Measurements from ENCODE around the gene CKB.
A peak's percentile ranks its signal among the peaks of the same experiment; 100 is the strongest.

CKB gene

DNA sequence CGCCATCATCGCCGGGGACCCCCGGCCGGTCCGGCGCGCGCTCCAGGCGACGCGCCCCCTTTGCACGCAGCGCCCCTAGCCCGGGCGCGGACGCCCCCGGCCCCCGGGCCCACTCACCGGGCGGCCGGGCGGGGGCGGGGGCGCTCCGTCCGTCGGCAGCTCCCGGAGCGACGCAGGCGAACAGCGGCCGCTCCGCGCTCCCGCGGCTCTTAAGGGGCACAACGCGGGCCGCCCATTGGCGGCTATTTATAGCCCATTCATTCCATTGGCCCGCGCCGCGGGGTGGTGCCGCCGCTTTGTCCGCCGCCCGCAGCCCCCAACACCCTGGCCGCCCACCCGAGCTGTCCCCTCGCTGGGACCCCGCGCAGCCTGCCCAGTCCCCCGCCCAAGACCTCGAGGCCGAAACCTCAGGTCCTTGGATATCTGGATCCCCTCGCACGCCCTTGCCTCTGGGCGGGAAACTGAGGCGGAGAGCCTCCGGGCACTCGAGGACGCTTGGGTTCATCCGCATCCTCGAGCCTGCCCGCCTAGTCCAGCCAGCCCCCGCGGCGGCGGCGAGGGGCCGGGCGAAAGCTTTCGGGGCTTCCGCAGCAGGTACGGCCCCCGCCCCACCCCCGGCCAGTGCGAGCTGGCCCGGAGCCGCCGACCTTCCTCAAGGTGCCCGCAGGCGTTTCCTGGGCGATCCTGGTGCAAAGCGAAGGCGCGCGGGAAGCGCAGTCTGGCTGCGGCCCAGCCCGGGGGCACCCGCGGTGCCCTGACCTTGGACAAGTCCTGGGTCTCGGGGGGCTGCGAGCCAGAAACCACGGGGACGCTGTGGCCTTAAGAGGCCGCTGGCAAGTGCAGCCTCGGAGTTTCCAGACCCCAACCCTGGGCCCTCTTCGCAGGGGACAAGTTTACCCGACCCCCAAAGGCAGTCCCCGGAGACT, at the start of gene CKB:
TSS of gene CKB (minus strand) at position 182 of the 926 bp plus-strand sequence. CDS start 337 bp downstream, outside the sequence.
- peaks cover 23% of the 10 kb centered on the region for H3K36me3 ChIP-seq (ENCODE audit: insufficient read depth, low read length)
- H3K9me3 ChIP-seq (ENCODE audit: low read length): no peaks in the 10 kb centered on the region
- peaks cover 53% of the 10 kb centered on the region for H3K4me1 ChIP-seq (ENCODE audit: insufficient read depth, low read length)
- H3K27me3 ChIP-seq (ENCODE audit: insufficient read depth, low read length): no peaks in the 10 kb centered on the region
- H2AFZ ChIP-seq (ENCODE audit: low read depth, low read length): peak within 1 kb of the TSS; percentile 78
- H3K4me3 ChIP-seq (ENCODE audit: low read length): peak within 1 kb of the TSS; percentile 84

DNA sequence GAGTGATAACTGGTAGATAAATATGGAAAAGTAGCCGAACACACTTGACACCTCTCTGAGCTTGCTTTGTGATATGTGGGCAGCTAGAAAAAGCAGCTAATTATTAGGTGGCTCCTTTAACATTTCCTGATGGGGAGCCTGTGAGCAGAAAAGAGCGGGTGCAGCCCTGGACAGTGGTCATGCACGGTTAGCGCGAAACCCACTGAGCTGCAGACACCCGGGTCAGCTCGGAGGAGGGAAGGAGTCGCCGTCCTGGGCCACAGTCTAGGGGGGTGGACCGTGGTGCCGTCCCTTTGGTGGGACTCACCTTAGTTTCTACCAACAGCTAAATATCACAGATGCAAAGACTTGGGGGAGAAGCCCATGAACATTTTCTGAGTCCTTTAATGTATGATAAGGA, 46.8 kb upstream of the CKB start:
- H3K36me3 ChIP-seq (ENCODE audit: insufficient read depth, low read length): peaks cover 18% of the 10 kb centered on the region
- no peak overlapping the region for H3K4me3 ChIP-seq (ENCODE audit: low read length)
- H3K27me3 ChIP-seq (ENCODE audit: insufficient read depth, low read length): no peaks in the 10 kb centered on the region
- no peaks in the 10 kb centered on the region for H3K9me3 ChIP-seq (ENCODE audit: low read length)
- no peak overlapping the region for H2AFZ ChIP-seq (ENCODE audit: low read depth, low read length)
- peaks cover 18% of the 10 kb centered on the region for H3K4me1 ChIP-seq (ENCODE audit: insufficient read depth, low read length)

DNA sequence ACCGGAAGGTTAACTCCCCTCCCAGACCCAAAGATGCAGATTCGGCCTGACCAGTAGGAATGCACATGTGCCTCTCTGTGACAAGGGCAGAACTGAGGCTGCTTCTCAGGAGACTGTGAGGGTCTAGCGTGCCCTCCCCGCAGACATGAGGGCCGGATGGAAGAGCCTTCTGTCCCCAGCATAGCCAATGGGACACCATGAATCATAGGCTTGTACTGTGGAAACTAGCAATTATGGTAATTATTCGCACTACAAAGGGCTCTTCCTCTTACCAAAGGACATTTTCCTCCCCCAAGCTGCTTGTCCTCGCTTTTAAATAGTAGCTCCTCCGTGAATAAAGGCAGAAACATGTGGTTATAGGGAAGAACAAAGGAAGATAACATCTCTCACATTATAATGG, 46.3 kb upstream of the CKB start:
- no peaks in the 10 kb centered on the region for H3K27me3 ChIP-seq (ENCODE audit: insufficient read depth, low read length)
- H2AFZ ChIP-seq (ENCODE audit: low read depth, low read length): no peak overlapping the region
- H3K9me3 ChIP-seq (ENCODE audit: low read length): no peaks in the 10 kb centered on the region
- H3K36me3 ChIP-seq (ENCODE audit: insufficient read depth, low read length): peaks cover 14% of the 10 kb centered on the region
- peaks cover 18% of the 10 kb centered on the region for H3K4me1 ChIP-seq (ENCODE audit: insufficient read depth, low read length)
- no peak overlapping the region for H3K4me3 ChIP-seq (ENCODE audit: low read length)

DNA sequence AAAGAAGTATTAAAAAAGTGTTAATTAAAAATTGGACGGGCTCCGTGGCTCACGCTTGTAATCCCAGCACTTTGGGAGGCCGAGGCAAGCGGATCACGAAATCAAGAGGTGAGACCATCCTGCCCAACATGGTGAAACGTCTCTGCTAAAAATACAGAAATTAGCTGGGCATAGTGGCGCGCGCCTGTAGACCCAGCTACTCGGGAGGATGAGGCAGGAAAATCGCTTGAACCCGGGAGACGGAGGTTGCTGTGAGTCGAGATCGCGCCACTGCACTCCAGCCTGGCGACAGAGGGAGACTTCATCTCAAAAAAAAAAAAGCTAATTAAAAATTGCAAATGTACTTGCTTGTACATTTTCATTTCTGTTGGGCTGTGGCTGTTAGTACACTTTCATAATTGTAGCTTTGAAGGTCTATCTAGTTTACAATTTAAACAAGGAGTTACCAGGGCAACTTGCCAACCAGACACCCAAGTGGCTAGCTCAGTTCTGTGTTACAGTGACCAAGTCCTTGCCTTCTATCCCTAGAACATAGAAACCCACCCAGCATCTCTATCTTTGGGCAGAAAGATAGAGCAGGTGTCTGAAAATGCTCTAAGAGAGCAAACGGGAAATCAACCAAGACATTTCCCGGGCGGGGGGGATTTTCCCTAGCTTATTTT, 41.3 kb upstream of the CKB start:
- H3K9me3 ChIP-seq (ENCODE audit: low read length): no peaks in the 10 kb centered on the region
- no peaks in the 10 kb centered on the region for H3K27me3 ChIP-seq (ENCODE audit: insufficient read depth, low read length)
- H2AFZ ChIP-seq (ENCODE audit: low read depth, low read length): no peak overlapping the region
- peaks cover 18% of the 10 kb centered on the region for H3K36me3 ChIP-seq (ENCODE audit: insufficient read depth, low read length)
- H3K4me1 ChIP-seq (ENCODE audit: insufficient read depth, low read length): peaks cover 26% of the 10 kb centered on the region
- peak overlapping the region; percentile 83 for H3K4me3 ChIP-seq (ENCODE audit: low read length)

DNA sequence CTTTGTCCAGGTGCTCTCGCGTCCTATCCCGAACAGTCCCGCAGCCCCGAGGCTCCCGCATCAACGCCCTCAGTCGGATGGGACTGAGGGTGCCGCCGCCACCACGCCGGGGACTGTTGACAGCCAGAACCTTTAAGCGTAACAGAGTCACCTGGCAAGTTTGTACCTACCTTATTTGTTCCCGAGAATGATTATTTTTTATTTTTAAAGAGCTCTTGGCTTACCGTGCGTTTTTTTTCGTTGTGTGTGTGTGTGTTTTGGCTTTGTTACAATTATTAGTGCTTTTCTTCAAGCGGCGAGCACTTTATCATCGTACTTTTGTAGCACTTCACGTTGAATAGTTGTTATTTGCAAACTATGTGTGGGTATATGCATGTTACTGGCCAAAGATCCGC, 40.6 kb upstream of the CKB start:
- peaks cover 26% of the 10 kb centered on the region for H3K4me1 ChIP-seq (ENCODE audit: insufficient read depth, low read length)
- peak overlapping the region; percentile 56 for H2AFZ ChIP-seq (ENCODE audit: low read depth, low read length)
- H3K27me3 ChIP-seq (ENCODE audit: insufficient read depth, low read length): no peaks in the 10 kb centered on the region
- peaks cover 24% of the 10 kb centered on the region for H3K36me3 ChIP-seq (ENCODE audit: insufficient read depth, low read length)
- H3K4me3 ChIP-seq (ENCODE audit: low read length): peak overlapping the region; percentile 83
- H3K9me3 ChIP-seq (ENCODE audit: low read length): no peaks in the 10 kb centered on the region

DNA sequence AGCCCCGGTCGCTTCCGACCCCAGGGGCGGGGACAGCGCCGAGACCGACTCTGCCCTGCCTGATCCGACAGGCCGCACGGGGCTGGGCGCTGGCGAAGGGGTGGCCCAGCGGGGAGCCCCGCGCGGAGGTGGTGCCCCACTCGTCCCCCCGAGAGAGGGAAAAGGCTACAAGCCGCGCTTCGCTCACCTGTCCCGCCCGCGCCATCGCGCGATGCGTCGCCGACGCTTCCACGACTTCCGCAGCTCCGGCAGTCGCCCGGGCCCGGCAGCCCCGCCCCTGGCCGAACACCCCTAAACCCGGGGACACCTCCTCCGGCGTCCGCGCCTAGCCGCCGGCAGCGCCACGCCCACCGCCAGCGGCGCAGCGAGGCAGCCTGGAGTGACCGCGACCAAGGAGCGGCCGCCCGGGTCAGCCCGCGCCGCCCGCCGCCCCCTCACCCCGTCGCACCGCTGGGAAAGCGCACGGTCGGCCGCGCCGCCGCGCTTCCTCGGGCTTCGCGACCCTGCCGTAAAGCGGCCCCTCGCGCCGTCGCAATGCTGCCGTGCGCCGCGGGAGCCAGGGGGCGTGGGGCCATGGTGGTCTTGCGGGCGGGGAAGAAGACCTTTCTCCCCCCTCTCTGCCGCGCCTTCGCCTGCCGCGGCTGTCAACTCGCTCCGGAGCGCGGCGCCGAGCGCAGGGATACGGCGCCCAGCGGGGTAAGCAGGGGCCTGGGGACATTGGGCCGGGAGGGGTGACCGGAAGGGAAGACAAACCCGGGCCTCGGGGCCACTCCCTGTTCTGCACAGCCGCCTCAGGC, 40.0 kb upstream of the CKB start, which contains the start of the genes BAG5 and COA8:
TSS of gene BAG5 (minus strand) at position 229 of the 797 bp plus-strand sequence. CDS start 1,493 bp downstream, outside the sequence.
TSS of gene COA8 (plus strand) at position 532 of the 797 bp plus-strand sequence. CDS start at position 574, 42 bp downstream.
- Histone ChIP-seq H3K36me3 (ENCODE audit: insufficient read depth, low read length) (peaks cover 28% of the 10 kb centered on the region), H3K4me1 (ENCODE audit: insufficient read depth, low read length) (peaks cover 24% of the 10 kb centered on the region), H3K9me3 (ENCODE audit: low read length) (no peaks in the 10 kb centered on the region), H3K27me3 (ENCODE audit: insufficient read depth, low read length) (no peaks in the 10 kb centered on the region), H2AFZ (ENCODE audit: low read depth, low read length) (peak within 1 kb of the TSS; percentile 56), H3K4me3 (ENCODE audit: low read length) (peak within 1 kb of the TSS; percentile 83)

DNA sequence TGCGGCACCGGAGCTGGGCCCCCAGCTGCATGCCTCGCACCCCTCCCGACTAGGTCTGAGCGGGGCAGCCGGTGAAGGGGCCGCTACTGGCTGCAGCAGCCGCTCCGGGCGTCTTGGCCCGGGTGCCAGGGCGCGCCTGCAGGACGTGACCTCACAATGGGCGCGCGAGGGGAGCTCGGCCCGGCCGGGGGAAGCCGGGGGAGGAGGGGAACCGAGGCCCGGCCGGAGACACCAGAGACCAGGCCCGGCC, 39.5 kb upstream of the CKB start:
- peaks cover 25% of the 10 kb centered on the region for H3K4me1 ChIP-seq (ENCODE audit: insufficient read depth, low read length)
- H3K36me3 ChIP-seq (ENCODE audit: insufficient read depth, low read length): peaks cover 31% of the 10 kb centered on the region
- H3K27me3 ChIP-seq (ENCODE audit: insufficient read depth, low read length): no peaks in the 10 kb centered on the region

DNA sequence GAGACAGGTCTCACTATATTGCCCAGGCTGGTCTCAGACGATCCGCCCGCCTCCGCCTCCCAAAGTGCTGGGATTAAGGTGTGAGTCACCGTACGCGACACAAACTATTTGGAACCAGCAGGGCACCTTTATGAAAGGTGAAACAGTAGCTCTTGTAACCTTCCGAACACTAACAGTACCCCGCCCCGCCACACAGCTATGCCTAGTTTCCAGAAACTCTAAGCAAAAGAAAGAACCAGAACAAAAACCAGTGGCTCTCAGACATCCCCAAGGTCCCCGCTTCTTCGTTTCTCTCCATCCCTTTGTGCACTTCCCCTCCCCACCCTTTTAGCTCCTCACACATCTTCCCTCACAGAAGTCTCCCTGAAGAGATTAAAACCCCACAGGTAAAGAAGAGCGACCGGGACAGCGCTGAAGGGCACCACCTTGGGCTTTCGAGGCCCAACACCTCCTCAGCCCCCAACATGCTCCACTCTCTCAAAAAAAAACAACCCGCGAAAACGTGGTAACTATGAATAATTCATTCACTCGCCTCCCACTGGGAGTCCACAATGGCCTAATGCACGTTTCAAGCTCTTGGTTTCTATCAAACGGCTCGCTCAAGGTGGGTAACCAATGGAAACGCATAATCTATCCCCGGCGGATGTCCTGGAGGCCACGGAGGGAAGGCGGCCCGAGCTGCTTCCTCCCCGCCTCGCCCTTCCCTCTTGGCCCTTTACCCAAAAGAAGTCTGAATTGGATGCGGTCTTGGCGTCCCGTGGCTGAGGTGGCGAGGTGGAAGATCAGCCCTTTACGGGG, 39.0 kb upstream of the CKB start:
- H2AFZ ChIP-seq (ENCODE audit: low read depth, low read length): peak overlapping the region; percentile 56
- H3K4me3 ChIP-seq (ENCODE audit: low read length): peak overlapping the region; percentile 83
- no peaks in the 10 kb centered on the region for H3K9me3 ChIP-seq (ENCODE audit: low read length)
- H3K27me3 ChIP-seq (ENCODE audit: insufficient read depth, low read length): no peaks in the 10 kb centered on the region
- H3K4me1 ChIP-seq (ENCODE audit: insufficient read depth, low read length): peaks cover 27% of the 10 kb centered on the region
- H3K36me3 ChIP-seq (ENCODE audit: insufficient read depth, low read length): peaks cover 33% of the 10 kb centered on the region

More for the DNA sequence above, 39.5 kb upstream of the CKB start:
- H3K9me3 ChIP-seq (ENCODE audit: low read length): no peaks in the 10 kb centered on the region
- H2AFZ ChIP-seq (ENCODE audit: low read depth, low read length): peak overlapping the region; percentile 56
- peak overlapping the region; percentile 83 for H3K4me3 ChIP-seq (ENCODE audit: low read length)

DNA sequence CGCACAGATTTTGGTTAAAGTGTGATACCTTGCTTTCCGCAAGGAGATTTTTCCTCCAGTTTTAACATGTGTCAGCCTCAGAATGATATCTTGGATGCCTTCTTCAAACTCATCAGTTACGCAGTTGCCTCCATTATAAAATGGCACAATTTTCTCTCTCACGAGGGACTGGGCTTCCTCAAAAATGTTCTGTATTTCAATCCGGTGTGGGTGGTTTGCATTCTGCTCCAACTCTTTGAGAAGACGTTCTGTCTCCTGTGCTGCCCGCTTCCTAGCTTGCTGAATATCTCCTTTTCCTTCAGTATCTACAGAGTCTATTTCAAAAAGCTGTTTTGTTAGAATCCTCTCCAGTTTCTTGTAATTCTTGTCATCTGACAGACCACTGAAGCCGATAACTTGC, 38.1 kb upstream of the CKB start:
- H3K4me3 ChIP-seq (ENCODE audit: low read length): peak overlapping the region; percentile 83
- no peaks in the 10 kb centered on the region for H3K27me3 ChIP-seq (ENCODE audit: insufficient read depth, low read length)
- H3K36me3 ChIP-seq (ENCODE audit: insufficient read depth, low read length): peaks cover 33% of the 10 kb centered on the region
- H3K9me3 ChIP-seq (ENCODE audit: low read length): no peaks in the 10 kb centered on the region
- H3K4me1 ChIP-seq (ENCODE audit: insufficient read depth, low read length): peaks cover 27% of the 10 kb centered on the region
- no peak overlapping the region for H2AFZ ChIP-seq (ENCODE audit: low read depth, low read length)

DNA sequence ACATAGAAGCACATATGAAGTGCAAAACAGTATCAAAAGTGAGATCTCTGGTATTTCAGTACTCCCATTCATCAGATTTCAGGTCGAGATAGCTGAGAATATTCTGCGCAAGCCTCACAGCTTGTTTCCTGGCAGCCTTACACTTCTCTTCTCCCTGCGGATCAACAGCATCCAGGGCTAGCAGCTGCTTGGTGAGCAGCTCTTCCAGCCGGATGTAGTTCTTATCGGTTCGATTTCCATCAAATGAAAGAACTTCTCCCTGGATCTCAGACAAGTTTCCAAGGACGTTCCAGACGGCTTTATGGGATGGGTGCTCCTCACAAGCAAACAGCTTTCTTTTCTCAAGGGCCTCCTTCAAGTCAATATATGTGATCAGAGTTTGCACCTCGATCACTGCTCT, 37.1 kb upstream of the CKB start:
- peaks cover 33% of the 10 kb centered on the region for H3K36me3 ChIP-seq (ENCODE audit: insufficient read depth, low read length)
- H3K4me3 ChIP-seq (ENCODE audit: low read length): no peak overlapping the region
- H3K9me3 ChIP-seq (ENCODE audit: low read length): no peaks in the 10 kb centered on the region
- H3K27me3 ChIP-seq (ENCODE audit: insufficient read depth, low read length): no peaks in the 10 kb centered on the region
- H3K4me1 ChIP-seq (ENCODE audit: insufficient read depth, low read length): peaks cover 27% of the 10 kb centered on the region
- H2AFZ ChIP-seq (ENCODE audit: low read depth, low read length): no peak overlapping the region

DNA sequence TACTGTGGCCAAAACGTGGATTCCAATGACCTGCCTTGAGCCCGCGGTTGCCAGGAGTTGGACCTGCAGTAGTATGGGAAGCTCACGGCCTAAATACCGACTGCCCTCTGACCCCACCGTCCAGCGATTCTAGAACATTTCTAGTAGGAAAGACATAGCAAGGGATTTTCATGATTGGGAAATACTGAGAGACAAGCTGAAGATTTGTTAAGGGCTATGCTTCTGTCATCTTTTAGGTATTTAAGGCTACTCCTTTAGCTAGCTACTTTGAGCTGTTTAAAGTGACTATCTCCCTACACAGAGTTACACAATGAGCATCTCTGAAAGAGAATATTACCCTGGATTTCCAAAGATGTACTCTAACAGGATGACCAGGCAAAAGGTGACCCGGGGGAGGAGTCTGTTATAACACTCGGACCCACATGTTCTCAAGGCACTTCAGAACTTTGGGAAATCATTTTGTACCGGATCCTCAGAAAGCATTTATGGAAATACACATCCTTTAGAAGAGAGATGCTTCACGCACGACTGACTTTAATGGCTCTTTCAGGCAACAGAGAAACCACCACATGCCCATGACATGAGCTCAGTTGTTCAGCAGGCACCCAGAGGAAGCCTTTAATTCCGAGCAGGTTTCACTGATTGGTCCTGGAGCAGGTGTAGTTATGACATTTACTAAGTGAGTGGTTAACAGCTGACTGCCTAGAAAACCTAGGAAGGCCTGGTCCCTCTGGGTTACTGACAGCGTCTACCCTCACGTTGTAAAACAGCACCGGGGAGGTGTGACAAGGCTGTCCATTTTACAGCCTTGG, 35.6 kb upstream of the CKB start:
- Histone ChIP-seq H3K4me3 (ENCODE audit: low read length) (no peak overlapping the region), H3K36me3 (ENCODE audit: insufficient read depth, low read length) (peaks cover 33% of the 10 kb centered on the region), H2AFZ (ENCODE audit: low read depth, low read length) (no peak overlapping the region), H3K9me3 (ENCODE audit: low read length) (no peaks in the 10 kb centered on the region), H3K27me3 (ENCODE audit: insufficient read depth, low read length) (no peaks in the 10 kb centered on the region), H3K4me1 (ENCODE audit: insufficient read depth, low read length) (peaks cover 27% of the 10 kb centered on the region)
